Mucosa of stomach (tissue), 1 donor: ENCODE data around the gene ABCG8.

ENCODE experiments used
- H3K27me3 ChIP-seq: one replicate; pipeline ENCODE4 v1.7.0; 2013; ENCODE audit warnings: mild to moderate bottlenecking, low read length; ENCODE audit not compliant: control insufficient read depth, insufficient read depth
- H3K36me3 ChIP-seq: one replicate; pipeline ENCODE4 v1.7.0; 2013; ENCODE audit warnings: low read length; ENCODE audit not compliant: control insufficient read depth, insufficient read depth
- H3K4me1 ChIP-seq: one replicate; pipeline ENCODE4 v1.7.0; 2013; ENCODE audit warnings: mild to moderate bottlenecking, low read length; ENCODE audit not compliant: control insufficient read depth, insufficient read depth
- H3K4me3 ChIP-seq: one replicate; pipeline ENCODE4 v1.7.0; 2013; ENCODE audit warnings: low read length
- H3K9ac ChIP-seq: one replicate; pipeline ENCODE4 v1.7.0; 2013; ENCODE audit warnings: mild to moderate bottlenecking, low read length, moderate library complexity
- H3K9me3 ChIP-seq: one replicate; pipeline ENCODE4 v1.7.0; 2013; ENCODE audit warnings: mild to moderate bottlenecking, low read length, moderate library complexity; ENCODE audit not compliant: control insufficient read depth
- donor health status: Pancreatic carcinoma.

Gene ABCG8

GRCh38 chr2:43851011-43851980 is 12.5 kb downstream of the ABCG8 start:
- H3K4me3 ChIP-seq: no peak overlapping the region
- no peaks in the 10 kb centered on the region for H3K4me1 ChIP-seq
- H3K27me3 ChIP-seq: peaks cover 11% of the 10 kb centered on the region
- no peak overlapping the region for H3K9ac ChIP-seq
- H3K36me3 ChIP-seq: no peaks in the 10 kb centered on the region
- no peaks in the 10 kb centered on the region for H3K9me3 ChIP-seq

GRCh38 chr2:43852196-43852730 is 13.5 kb downstream of the ABCG8 start:
- Histone ChIP-seq H3K9me3 (no peaks in the 10 kb centered on the region), H3K27me3 (peaks cover 11% of the 10 kb centered on the region), H3K4me3 (no peak overlapping the region), H3K4me1 (no peaks in the 10 kb centered on the region), H3K36me3 (no peaks in the 10 kb centered on the region), H3K9ac (no peak overlapping the region)

- no peak overlapping the region for H3K4me3 ChIP-seq
- no peaks in the 10 kb centered on the region for H3K9me3 ChIP-seq
- H3K4me1 ChIP-seq: no peaks in the 10 kb centered on the region
- H3K9ac ChIP-seq: no peak overlapping the region
- H3K27me3 ChIP-seq: peaks cover 11% of the 10 kb centered on the region
- H3K36me3 ChIP-seq: no peaks in the 10 kb centered on the region
Measured at GRCh38 chr2:43853141-43854081, 14.6 kb downstream of the ABCG8 start.

GRCh38 chr2:43854671-43855070 is 15.9 kb downstream of the ABCG8 start:
- peaks cover 11% of the 10 kb centered on the region for H3K27me3 ChIP-seq
- H3K36me3 ChIP-seq: no peaks in the 10 kb centered on the region
- H3K4me1 ChIP-seq: no peaks in the 10 kb centered on the region
- no peak overlapping the region for H3K9ac ChIP-seq
- no peaks in the 10 kb centered on the region for H3K9me3 ChIP-seq
- no peak overlapping the region for H3K4me3 ChIP-seq

- Histone ChIP-seq H3K36me3 (no peaks in the 10 kb centered on the region), H3K4me1 (no peaks in the 10 kb centered on the region), H3K9me3 (no peaks in the 10 kb centered on the region), H3K9ac (no peak overlapping the region), H3K4me3 (no peak overlapping the region), H3K27me3 (peaks cover 11% of the 10 kb centered on the region)
Measured at GRCh38 chr2:43855292-43855691, 16.5 kb downstream of the ABCG8 start.

GRCh38 chr2:43872151-43872550 is 33.4 kb downstream of the ABCG8 start:
- no peaks in the 10 kb centered on the region for H3K36me3 ChIP-seq
- H3K9me3 ChIP-seq: no peaks in the 10 kb centered on the region
- H3K27me3 ChIP-seq: peaks cover 7% of the 10 kb centered on the region
- no peaks in the 10 kb centered on the region for H3K4me1 ChIP-seq
- H3K9ac ChIP-seq: no peak overlapping the region
- no peak overlapping the region for H3K4me3 ChIP-seq

GRCh38 chr2:43874776-43875451 is 36.1 kb downstream of the ABCG8 start:
- H3K9ac ChIP-seq: no peak overlapping the region
- no peaks in the 10 kb centered on the region for H3K9me3 ChIP-seq
- no peak overlapping the region for H3K4me3 ChIP-seq
- no peaks in the 10 kb centered on the region for H3K4me1 ChIP-seq
- no peaks in the 10 kb centered on the region for H3K36me3 ChIP-seq
- H3K27me3 ChIP-seq: peaks cover 7% of the 10 kb centered on the region

- Histone ChIP-seq H3K36me3 (no peaks in the 10 kb centered on the region), H3K4me1 (peaks cover 11% of the 10 kb centered on the region), H3K4me3 (no peak overlapping the region), H3K9me3 (no peaks in the 10 kb centered on the region), H3K9ac (no peak overlapping the region), H3K27me3 (peaks cover 3% of the 10 kb centered on the region)
Measured at GRCh38 chr2:43877782-43878464, 39.2 kb downstream of the ABCG8 start.

- Histone ChIP-seq H3K36me3 (no peaks in the 10 kb centered on the region), H3K4me1 (peaks cover 11% of the 10 kb centered on the region), H3K27me3 (peaks cover 3% of the 10 kb centered on the region), H3K4me3 (no peak overlapping the region), H3K9me3 (no peaks in the 10 kb centered on the region), H3K9ac (no peak overlapping the region)
Measured at GRCh38 chr2:43879261-43879660, 40.5 kb downstream of the ABCG8 start.

GRCh38 chr2:43880471-43880870 is 41.7 kb downstream of the ABCG8 start:
- Histone ChIP-seq H3K27me3 (peaks cover 3% of the 10 kb centered on the region), H3K9me3 (no peaks in the 10 kb centered on the region), H3K4me3 (no peak overlapping the region), H3K36me3 (no peaks in the 10 kb centered on the region), H3K4me1 (peaks cover 20% of the 10 kb centered on the region), H3K9ac (no peak overlapping the region)

GRCh38 chr2:43880952-43881351 is 42.2 kb downstream of the ABCG8 start:
- Histone ChIP-seq H3K4me1 (peaks cover 21% of the 10 kb centered on the region), H3K9me3 (no peaks in the 10 kb centered on the region), H3K27me3 (peaks cover 3% of the 10 kb centered on the region), H3K36me3 (no peaks in the 10 kb centered on the region), H3K9ac (no peak overlapping the region), H3K4me3 (no peak overlapping the region)
